ENCODE measurements around the gene NUDT22. TPM values are rescaled to one million over a fixed set of nuclear protein-coding genes. Genes with fewer than 3 reads are reported as not detected.

Gene NUDT22
- total and polyA plus RNA-seq, 2 of the 8 experiments (the other 6 are each of a cell fraction or from before 2014, with no cell fraction given), result 43.4 to 69.0 TPM

DNA sequence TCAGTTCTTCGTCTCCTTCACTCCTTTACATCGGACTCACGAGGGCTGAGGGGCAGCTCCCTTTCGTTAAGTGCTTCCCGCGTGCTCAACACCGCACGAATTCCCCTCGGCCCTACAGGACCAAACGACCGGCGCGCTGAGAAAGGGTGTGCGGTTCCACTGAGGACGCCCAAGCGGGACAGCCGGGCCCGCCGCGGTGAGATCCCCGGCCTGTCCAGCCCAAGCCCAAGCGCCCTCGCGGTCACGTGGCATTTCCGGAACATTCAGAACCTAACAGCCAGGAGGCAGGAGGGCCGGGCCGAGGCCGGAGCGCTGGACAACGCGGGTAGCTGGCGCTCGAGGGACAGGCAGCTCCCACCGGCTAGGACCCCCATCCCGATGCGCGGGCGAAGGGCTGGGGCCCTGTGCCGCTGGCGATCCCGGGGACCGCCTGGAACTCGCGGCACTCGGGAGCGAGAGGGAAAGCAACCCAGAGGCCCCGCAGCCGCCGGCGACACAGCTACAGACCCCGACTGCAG lies 40.8 kb upstream of the NUDT22 start (continued):
- TF ChIP-seq, protein P1, sequence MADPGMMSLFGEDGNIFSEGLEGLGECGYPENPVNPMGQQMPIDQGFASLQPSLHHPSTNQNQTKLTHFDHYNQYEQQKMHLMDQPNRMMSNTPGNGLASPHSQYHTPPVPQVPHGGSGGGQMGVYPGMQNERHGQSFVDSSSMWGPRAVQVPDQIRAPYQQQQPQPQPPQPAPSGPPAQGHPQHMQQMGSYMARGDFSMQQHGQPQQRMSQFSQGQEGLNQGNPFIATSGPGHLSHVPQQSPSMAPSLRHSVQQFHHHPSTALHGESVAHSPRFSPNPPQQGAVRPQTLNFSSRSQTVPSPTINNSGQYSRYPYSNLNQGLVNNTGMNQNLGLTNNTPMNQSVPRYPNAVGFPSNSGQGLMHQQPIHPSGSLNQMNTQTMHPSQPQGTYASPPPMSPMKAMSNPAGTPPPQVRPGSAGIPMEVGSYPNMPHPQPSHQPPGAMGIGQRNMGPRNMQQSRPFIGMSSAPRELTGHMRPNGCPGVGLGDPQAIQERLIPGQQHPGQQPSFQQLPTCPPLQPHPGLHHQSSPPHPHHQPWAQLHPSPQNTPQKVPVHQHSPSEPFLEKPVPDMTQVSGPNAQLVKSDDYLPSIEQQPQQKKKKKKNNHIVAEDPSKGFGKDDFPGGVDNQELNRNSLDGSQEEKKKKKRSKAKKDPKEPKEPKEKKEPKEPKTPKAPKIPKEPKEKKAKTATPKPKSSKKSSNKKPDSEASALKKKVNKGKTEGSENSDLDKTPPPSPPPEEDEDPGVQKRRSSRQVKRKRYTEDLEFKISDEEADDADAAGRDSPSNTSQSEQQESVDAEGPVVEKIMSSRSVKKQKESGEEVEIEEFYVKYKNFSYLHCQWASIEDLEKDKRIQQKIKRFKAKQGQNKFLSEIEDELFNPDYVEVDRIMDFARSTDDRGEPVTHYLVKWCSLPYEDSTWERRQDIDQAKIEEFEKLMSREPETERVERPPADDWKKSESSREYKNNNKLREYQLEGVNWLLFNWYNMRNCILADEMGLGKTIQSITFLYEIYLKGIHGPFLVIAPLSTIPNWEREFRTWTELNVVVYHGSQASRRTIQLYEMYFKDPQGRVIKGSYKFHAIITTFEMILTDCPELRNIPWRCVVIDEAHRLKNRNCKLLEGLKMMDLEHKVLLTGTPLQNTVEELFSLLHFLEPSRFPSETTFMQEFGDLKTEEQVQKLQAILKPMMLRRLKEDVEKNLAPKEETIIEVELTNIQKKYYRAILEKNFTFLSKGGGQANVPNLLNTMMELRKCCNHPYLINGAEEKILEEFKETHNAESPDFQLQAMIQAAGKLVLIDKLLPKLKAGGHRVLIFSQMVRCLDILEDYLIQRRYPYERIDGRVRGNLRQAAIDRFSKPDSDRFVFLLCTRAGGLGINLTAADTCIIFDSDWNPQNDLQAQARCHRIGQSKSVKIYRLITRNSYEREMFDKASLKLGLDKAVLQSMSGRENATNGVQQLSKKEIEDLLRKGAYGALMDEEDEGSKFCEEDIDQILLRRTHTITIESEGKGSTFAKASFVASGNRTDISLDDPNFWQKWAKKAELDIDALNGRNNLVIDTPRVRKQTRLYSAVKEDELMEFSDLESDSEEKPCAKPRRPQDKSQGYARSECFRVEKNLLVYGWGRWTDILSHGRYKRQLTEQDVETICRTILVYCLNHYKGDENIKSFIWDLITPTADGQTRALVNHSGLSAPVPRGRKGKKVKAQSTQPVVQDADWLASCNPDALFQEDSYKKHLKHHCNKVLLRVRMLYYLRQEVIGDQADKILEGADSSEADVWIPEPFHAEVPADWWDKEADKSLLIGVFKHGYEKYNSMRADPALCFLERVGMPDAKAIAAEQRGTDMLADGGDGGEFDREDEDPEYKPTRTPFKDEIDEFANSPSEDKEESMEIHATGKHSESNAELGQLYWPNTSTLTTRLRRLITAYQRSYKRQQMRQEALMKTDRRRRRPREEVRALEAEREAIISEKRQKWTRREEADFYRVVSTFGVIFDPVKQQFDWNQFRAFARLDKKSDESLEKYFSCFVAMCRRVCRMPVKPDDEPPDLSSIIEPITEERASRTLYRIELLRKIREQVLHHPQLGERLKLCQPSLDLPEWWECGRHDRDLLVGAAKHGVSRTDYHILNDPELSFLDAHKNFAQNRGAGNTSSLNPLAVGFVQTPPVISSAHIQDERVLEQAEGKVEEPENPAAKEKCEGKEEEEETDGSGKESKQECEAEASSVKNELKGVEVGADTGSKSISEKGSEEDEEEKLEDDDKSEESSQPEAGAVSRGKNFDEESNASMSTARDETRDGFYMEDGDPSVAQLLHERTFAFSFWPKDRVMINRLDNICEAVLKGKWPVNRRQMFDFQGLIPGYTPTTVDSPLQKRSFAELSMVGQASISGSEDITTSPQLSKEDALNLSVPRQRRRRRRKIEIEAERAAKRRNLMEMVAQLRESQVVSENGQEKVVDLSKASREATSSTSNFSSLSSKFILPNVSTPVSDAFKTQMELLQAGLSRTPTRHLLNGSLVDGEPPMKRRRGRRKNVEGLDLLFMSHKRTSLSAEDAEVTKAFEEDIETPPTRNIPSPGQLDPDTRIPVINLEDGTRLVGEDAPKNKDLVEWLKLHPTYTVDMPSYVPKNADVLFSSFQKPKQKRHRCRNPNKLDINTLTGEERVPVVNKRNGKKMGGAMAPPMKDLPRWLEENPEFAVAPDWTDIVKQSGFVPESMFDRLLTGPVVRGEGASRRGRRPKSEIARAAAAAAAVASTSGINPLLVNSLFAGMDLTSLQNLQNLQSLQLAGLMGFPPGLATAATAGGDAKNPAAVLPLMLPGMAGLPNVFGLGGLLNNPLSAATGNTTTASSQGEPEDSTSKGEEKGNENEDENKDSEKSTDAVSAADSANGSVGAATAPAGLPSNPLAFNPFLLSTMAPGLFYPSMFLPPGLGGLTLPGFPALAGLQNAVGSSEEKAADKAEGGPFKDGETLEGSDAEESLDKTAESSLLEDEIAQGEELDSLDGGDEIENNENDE (IDR thresholded peaks at IDR 0.05; ENCODE audit: insufficient replicate concordance, low read length), result no peak
- TF ChIP-seq CHD2 (IDR thresholded peaks at IDR 0.05; ENCODE audit: low read length), result no peak
- peak; percentile 35; the same call in 1 of the 2 replicates for TF ChIP-seq EGR1 (IDR thresholded peaks at IDR 0.05; ENCODE audit: borderline replicate concordance, low read depth, low read length)
- TF ChIP-seq SIX5 (IDR thresholded peaks at IDR 0.05; ENCODE audit: low read depth, low read length), result no peak
- peak; percentile 95 to 96 for TF ChIP-seq POLR2A (IDR thresholded peaks at IDR 0.05; ENCODE audit: control extremely low read depth in 1 of 2, low read depth in 2 of 2, low read length in 2 of 2)
- peak; percentile 99; the same call in 1 of the 2 replicates for TF ChIP-seq TAF1 (IDR thresholded peaks at IDR 0.05; ENCODE audit: low read depth, low read length)
- no peak for TF ChIP-seq FOSL1 (IDR thresholded peaks at IDR 0.05; ENCODE audit: insufficient read depth, low read depth, low read length)
- peak; percentile 79 for TF ChIP-seq ASH2L (IDR thresholded peaks at IDR 0.05; ENCODE audit: low read length)
- no peak for TF ChIP-seq POU5F1 (IDR thresholded peaks at IDR 0.05; ENCODE audit: low read depth, low read length)
- TF ChIP-seq, protein P2, sequence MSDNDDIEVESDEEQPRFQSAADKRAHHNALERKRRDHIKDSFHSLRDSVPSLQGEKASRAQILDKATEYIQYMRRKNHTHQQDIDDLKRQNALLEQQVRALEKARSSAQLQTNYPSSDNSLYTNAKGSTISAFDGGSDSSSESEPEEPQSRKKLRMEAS (IDR thresholded peaks at IDR 0.05), result peak; percentile 94
- peak; percentile 97 for TF ChIP-seq PHF8 (conservative IDR thresholded peaks at IDR 0.05; ENCODE audit: low read depth, low read length)

Measured in H1 (cell line).